Activated CD4-positive, alpha-beta T cell treated with anti-CD3 and anti-CD28 coated beads for 48 hours (primary cell): ENCODE results near the gene ADAD2.
A peak's percentile ranks its signal among the peaks of the same experiment; 100 is the strongest.

Experiments used
- DNase-seq: peaks from one replicate; pipeline ENCODE4 v3.0.0-alpha.2; 2020

ADAD2 gene

GRCh38 chr16:84190731-84191388 lies at the start of gene ADAD2:
ADAD2 (plus strand) TSS chr16:84191157; CDS start chr16:84191231, 74 bp downstream.
- DNase-seq = peak; percentile 46

- DNase-seq = no peak
Measured at GRCh38 chr16:84143081-84143480, 47.9 kb upstream of the ADAD2 start.

GRCh38 chr16:84143784-84144199 lies 47.2 kb upstream of the ADAD2 start:
- peak; percentile 14 for DNase-seq

GRCh38 chr16:84144209-84144858 lies 46.6 kb upstream of the ADAD2 start:
- DNase-seq = peak; percentile 64

- peak; percentile 95 for DNase-seq
Measured at GRCh38 chr16:84144859-84145639, 45.9 kb upstream of the ADAD2 start, which contains the start of the genes DNAAF1 and HSDL1. DNAAF1 (plus strand) TSS chr16:84145308; CDS start chr16:84145441, 133 bp downstream. HSDL1 (minus strand) TSS chr16:84145177; CDS start chr16:84131321, 13,856 bp downstream.

- no peak for DNase-seq
Measured at GRCh38 chr16:84150926-84151325, 40.0 kb upstream of the ADAD2 start.

- DNase-seq = no peak
Measured at GRCh38 chr16:84153660-84154214, 37.2 kb upstream of the ADAD2 start.

- no peak for DNase-seq
Measured at GRCh38 chr16:84155226-84155625, 35.7 kb upstream of the ADAD2 start.

GRCh38 chr16:84155771-84156170 lies 35.2 kb upstream of the ADAD2 start:
- no peak for DNase-seq

- DNase-seq = no peak
Measured at GRCh38 chr16:84156342-84156784, 34.6 kb upstream of the ADAD2 start.

GRCh38 chr16:84159007-84159406 lies 31.9 kb upstream of the ADAD2 start:
- no peak for DNase-seq

- no peak for DNase-seq
Measured at GRCh38 chr16:84159800-84160199, 31.2 kb upstream of the ADAD2 start.

GRCh38 chr16:84161037-84161436 lies 29.9 kb upstream of the ADAD2 start:
- DNase-seq = no peak

- no peak for DNase-seq
Measured at GRCh38 chr16:84161801-84162200, 29.2 kb upstream of the ADAD2 start.

- no peak for DNase-seq
Measured at GRCh38 chr16:84165746-84166145, 25.2 kb upstream of the ADAD2 start.

GRCh38 chr16:84166796-84167695 lies 23.9 kb upstream of the ADAD2 start:
- peak; percentile 44 for DNase-seq

GRCh38 chr16:84169765-84170310 lies 21.1 kb upstream of the ADAD2 start:
- DNase-seq = no peak

GRCh38 chr16:84174396-84174795 lies 16.6 kb upstream of the ADAD2 start:
- no peak for DNase-seq

GRCh38 chr16:84175350-84176081 lies 15.4 kb upstream of the ADAD2 start:
- peak; percentile 79 for DNase-seq

- no peak for DNase-seq
Measured at GRCh38 chr16:84176192-84177053, 14.5 kb upstream of the ADAD2 start.
